Parathyroid adenoma (tissue), 2 donors: ENCODE measurements around the gene CAPN8.

Source experiments
- H2AFZ ChIP-seq: fragments of 300-600 bp; sonication (generic); one replicate; pipeline ENCODE4 v1.7.0; 2017; ENCODE audit warnings: antibody characterized with exemption, mild to moderate bottlenecking
- H3K27ac ChIP-seq: fragments of 300-600 bp; sonication (generic); one replicate; pipeline ENCODE4 v1.7.0; 2017
- H3K27me3 ChIP-seq: fragments of 300-600 bp; sonication (generic); one replicate; pipeline ENCODE4 v1.7.0; 2017; ENCODE audit warnings: low read length; ENCODE audit not compliant: control insufficient read depth, insufficient read depth
- H3K36me3 ChIP-seq: fragments of 300-600 bp; sonication (generic); one replicate; pipeline ENCODE4 v1.7.0; 2017; ENCODE audit warnings: low read length; ENCODE audit not compliant: control insufficient read depth, insufficient read depth
- H3K4me1 ChIP-seq: fragments of 300-600 bp; sonication (generic); one replicate; pipeline ENCODE4 v1.7.0; 2017; ENCODE audit warnings: control low read depth
- H3K4me2 ChIP-seq: fragments of 300-600 bp; sonication (generic); one replicate; pipeline ENCODE4 v1.7.0; 2017; ENCODE audit warnings: low read length
- H3K4me3 ChIP-seq: fragments of 300-600 bp; sonication (generic); one replicate; pipeline ENCODE4 v1.7.0; 2017; ENCODE audit warnings: low read depth, low read length
- H3K79me2 ChIP-seq: fragments of 300-600 bp; sonication (generic); one replicate; pipeline ENCODE4 v1.7.0; 2017; ENCODE audit warnings: control low read depth
- H3K9ac ChIP-seq: fragments of 300-600 bp; sonication (generic); one replicate; pipeline ENCODE4 v1.7.0; 2017; ENCODE audit warnings: mild to moderate bottlenecking
- H3K9me3 ChIP-seq: fragments of 300-600 bp; sonication (generic); one replicate; pipeline ENCODE4 v1.7.0; 2017; ENCODE audit warnings: low read length; ENCODE audit not compliant: control insufficient read depth
- CTCF ChIP-seq: fragments of 300-600 bp; sonication (generic); IDR thresholded peaks from one replicate; pipeline ENCODE4 v1.7.0; 2017; ENCODE audit warnings: antibody characterized with exemption, mild to moderate bottlenecking
- donor health status: primary hyperparathyroidism.

The CAPN8 gene

DNA sequence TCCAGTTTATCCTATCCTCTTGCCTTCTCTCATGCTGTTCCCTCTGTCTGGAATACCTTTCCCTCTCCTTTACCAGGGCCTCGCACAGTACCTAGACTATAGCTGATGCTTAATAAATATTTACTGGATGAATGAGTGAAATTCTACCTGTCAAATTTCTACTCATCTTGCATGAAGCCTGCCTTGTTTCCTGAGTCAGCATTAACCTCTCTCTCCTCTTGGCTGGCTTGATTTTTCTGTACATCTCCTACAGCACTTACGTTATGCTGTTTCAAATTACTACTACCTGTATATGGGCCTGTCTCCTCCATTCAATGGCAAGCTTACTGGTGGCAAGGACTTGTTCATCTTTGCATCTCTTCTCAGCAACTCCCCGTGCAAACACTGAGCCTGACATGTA, 130.8 kb downstream of the CAPN8 start:
- Histone ChIP-seq H3K4me2 (no peak overlapping the region), H3K4me1 (no peaks in the 10 kb centered on the region), H3K79me2 (no peaks in the 10 kb centered on the region), H3K36me3 (no peaks in the 10 kb centered on the region), H3K4me3 (no peak overlapping the region), H3K27ac (no peak overlapping the region), H3K27me3 (no peaks in the 10 kb centered on the region), H3K9ac (no peak overlapping the region), H2AFZ (no peak overlapping the region), H3K9me3 (no peaks in the 10 kb centered on the region)
- no peak for TF ChIP-seq CTCF

DNA sequence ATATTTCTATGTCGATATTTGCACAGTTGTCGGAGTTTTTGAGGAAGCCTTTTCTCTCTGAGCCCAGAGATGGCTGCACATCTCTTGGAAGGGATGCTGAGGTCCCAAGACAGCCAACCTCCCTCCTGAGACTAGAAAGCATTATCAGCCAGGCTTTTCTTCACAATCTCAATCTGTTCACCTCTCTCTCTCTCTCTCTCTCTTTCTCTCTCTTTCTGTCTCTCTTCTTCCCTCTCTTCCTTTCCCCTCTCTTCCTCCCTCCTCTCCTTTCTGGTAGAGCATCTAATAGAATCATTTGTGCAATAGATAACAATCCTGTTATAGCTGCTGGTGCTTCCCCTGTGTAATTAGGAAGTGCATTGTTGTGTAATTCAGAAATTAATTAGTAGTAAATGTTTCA, 131.8 kb downstream of the CAPN8 start:
- no peaks in the 10 kb centered on the region for H3K79me2 ChIP-seq
- no peak overlapping the region for H3K9ac ChIP-seq
- TF ChIP-seq CTCF: no peak
- no peaks in the 10 kb centered on the region for H3K27me3 ChIP-seq
- H3K9me3 ChIP-seq: no peaks in the 10 kb centered on the region
- H2AFZ ChIP-seq: no peak overlapping the region
- H3K27ac ChIP-seq: no peak overlapping the region
- no peaks in the 10 kb centered on the region for H3K36me3 ChIP-seq
- H3K4me3 ChIP-seq: no peak overlapping the region
- H3K4me1 ChIP-seq: no peaks in the 10 kb centered on the region
- no peak overlapping the region for H3K4me2 ChIP-seq

GRCh38 chr1:223531742-223532341, 133.7 kb downstream of the CAPN8 start:
- Histone ChIP-seq H3K4me3 (no peak overlapping the region), H3K27ac (no peak overlapping the region), H3K79me2 (no peaks in the 10 kb centered on the region), H3K4me2 (no peak overlapping the region), H2AFZ (no peak overlapping the region), H3K9me3 (no peaks in the 10 kb centered on the region), H3K9ac (no peak overlapping the region), H3K36me3 (no peaks in the 10 kb centered on the region), H3K27me3 (no peaks in the 10 kb centered on the region), H3K4me1 (no peaks in the 10 kb centered on the region)
- peak; percentile 47 for TF ChIP-seq CTCF

- Histone ChIP-seq H3K4me1 (no peaks in the 10 kb centered on the region), H3K79me2 (no peaks in the 10 kb centered on the region), H3K27ac (no peak overlapping the region), H3K9ac (no peak overlapping the region), H2AFZ (no peak overlapping the region), H3K27me3 (no peaks in the 10 kb centered on the region), H3K9me3 (no peaks in the 10 kb centered on the region), H3K4me2 (no peak overlapping the region), H3K36me3 (no peaks in the 10 kb centered on the region), H3K4me3 (no peak overlapping the region)
- no peak for TF ChIP-seq CTCF
These were observed 139.5 kb downstream of the CAPN8 start for GRCh38 chr1:223525957-223526356.

DNA sequence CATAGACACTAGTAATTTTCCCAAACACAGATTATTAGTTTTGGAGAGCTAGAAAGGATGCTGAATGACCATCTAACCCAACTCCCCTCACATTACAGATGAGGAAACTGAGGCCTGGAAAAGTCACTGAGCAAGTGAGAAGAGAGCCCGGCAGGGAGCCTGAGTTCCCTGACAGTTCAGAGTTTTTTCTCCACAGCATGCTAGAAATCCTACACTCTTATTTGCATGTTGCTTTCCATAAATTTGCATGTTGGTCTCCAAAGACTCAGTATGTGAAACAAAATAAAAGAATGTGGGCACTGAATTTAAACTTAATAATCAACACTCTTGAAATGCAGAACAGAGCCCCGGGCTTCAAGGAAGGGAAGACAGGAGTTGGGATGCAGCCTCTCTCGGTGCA, 140.0 kb downstream of the CAPN8 start:
- no peak overlapping the region for H3K27ac ChIP-seq
- no peaks in the 10 kb centered on the region for H3K79me2 ChIP-seq
- no peaks in the 10 kb centered on the region for H3K36me3 ChIP-seq
- no peaks in the 10 kb centered on the region for H3K9me3 ChIP-seq
- no peak overlapping the region for H2AFZ ChIP-seq
- no peak overlapping the region for H3K9ac ChIP-seq
- TF ChIP-seq CTCF: no peak
- H3K4me3 ChIP-seq: no peak overlapping the region
- no peaks in the 10 kb centered on the region for H3K27me3 ChIP-seq
- H3K4me1 ChIP-seq: no peaks in the 10 kb centered on the region
- no peak overlapping the region for H3K4me2 ChIP-seq
